WERI-Rb-1 (cell line): ENCODE data around the gene ARID3A.

Experiments used
- DNase-seq: peaks from one replicate; pipeline ENCODE4 v3.0.0-alpha.2; 2020
- H3K27ac ChIP-seq: fragments of 250-450 bp; sonication (Bioruptor Pico); 2 replicates; pipeline ENCODE4 v1.5.1; 2020; ENCODE audit warnings: mild to moderate bottlenecking, moderate library complexity
- H3K27me3 ChIP-seq: fragments of 250-450 bp; sonication (Bioruptor Pico); 2 replicates; pipeline ENCODE4 v1.5.1; 2021; ENCODE audit warnings: mild to moderate bottlenecking, low read depth, moderate library complexity; ENCODE audit not compliant: insufficient read depth, severe bottlenecking
- H3K36me3 ChIP-seq: fragments of 250-450 bp; sonication (Bioruptor Pico); 2 replicates; pipeline ENCODE4 v1.5.1; 2020; ENCODE audit warnings: mild to moderate bottlenecking, moderate library complexity
- H3K4me3 ChIP-seq: 2 replicates; pipeline ENCODE4 v1.5.1; 2011; ENCODE audit warnings: low read depth, mild to moderate bottlenecking, control low read depth, low read length
- H3K9me3 ChIP-seq: fragments of 250-450 bp; sonication (Bioruptor Pico); 2 replicates; pipeline ENCODE4 v1.5.1; 2021; ENCODE audit warnings: mild to moderate bottlenecking, moderate library complexity; ENCODE audit not compliant: severe bottlenecking
- CTCF ChIP-seq: IDR thresholded peaks from 2 replicates; pipeline ENCODE4 v1.5.1; 2011; ENCODE audit warnings: low read depth, mild to moderate bottlenecking, control low read depth, inconsistent platforms, low read length

Gene ARID3A

GRCh38 chr19:991174-991931 lies 65.5 kb downstream of the ARID3A start:
- Histone ChIP-seq H3K36me3 (peaks cover 39% of the 10 kb centered on the region), H3K9me3 (no peaks in the 10 kb centered on the region), H3K27me3 (peaks cover 6% of the 10 kb centered on the region), H3K4me3 (no peak overlapping the region), H3K27ac (peak overlapping the region; percentile 52)
- TF ChIP-seq CTCF = no peak
- peak; percentile 87 for DNase-seq

- no peaks in the 10 kb centered on the region for H3K9me3 ChIP-seq
- H3K36me3 ChIP-seq = peaks cover 32% of the 10 kb centered on the region
- TF ChIP-seq CTCF = no peak
- no peak for DNase-seq
- no peak overlapping the region for H3K4me3 ChIP-seq
- no peak overlapping the region for H3K27ac ChIP-seq
- peaks cover 14% of the 10 kb centered on the region for H3K27me3 ChIP-seq
Observed at GRCh38 chr19:991932-992669, 66.3 kb downstream of the ARID3A start.

GRCh38 chr19:992670-993055 lies 66.8 kb downstream of the ARID3A start:
- H3K9me3 ChIP-seq = peaks cover 1% of the 10 kb centered on the region
- H3K4me3 ChIP-seq = no peak overlapping the region
- TF ChIP-seq CTCF = no peak
- H3K27me3 ChIP-seq = peaks cover 19% of the 10 kb centered on the region
- no peak for DNase-seq
- H3K27ac ChIP-seq = no peak overlapping the region
- peaks cover 28% of the 10 kb centered on the region for H3K36me3 ChIP-seq

GRCh38 chr19:993361-993830 lies 67.6 kb downstream of the ARID3A start:
- H3K27me3 ChIP-seq = peaks cover 27% of the 10 kb centered on the region
- H3K9me3 ChIP-seq = peaks cover 2% of the 10 kb centered on the region
- H3K4me3 ChIP-seq = no peak overlapping the region
- peaks cover 24% of the 10 kb centered on the region for H3K36me3 ChIP-seq
- no peak overlapping the region for H3K27ac ChIP-seq
- TF ChIP-seq CTCF = no peak
- DNase-seq = no peak

- peaks cover 21% of the 10 kb centered on the region for H3K36me3 ChIP-seq
- DNase-seq = no peak
- no peak overlapping the region for H3K4me3 ChIP-seq
Observed at GRCh38 chr19:993831-994393, 68.1 kb downstream of the ARID3A start.

More at GRCh38 chr19:993831-994393, 68.1 kb downstream of the ARID3A start:
- Histone ChIP-seq H3K27me3 (peaks cover 32% of the 10 kb centered on the region), H3K9me3 (peaks cover 2% of the 10 kb centered on the region), H3K27ac (no peak overlapping the region)
- TF ChIP-seq CTCF = no peak
